GM12873 (cell line): ENCODE data around the gene FKBP14.

Source experiments
- CTCF ChIP-seq: IDR thresholded peaks from 2 replicates; pipeline ENCODE4 v1.5.1; 2012; ENCODE audit warnings: low read depth, mild to moderate bottlenecking, moderate library complexity, low read length, control low read depth; ENCODE audit not compliant: insufficient read depth; ENCODE audit errors: missing control alignments

The FKBP14 gene

DNA sequence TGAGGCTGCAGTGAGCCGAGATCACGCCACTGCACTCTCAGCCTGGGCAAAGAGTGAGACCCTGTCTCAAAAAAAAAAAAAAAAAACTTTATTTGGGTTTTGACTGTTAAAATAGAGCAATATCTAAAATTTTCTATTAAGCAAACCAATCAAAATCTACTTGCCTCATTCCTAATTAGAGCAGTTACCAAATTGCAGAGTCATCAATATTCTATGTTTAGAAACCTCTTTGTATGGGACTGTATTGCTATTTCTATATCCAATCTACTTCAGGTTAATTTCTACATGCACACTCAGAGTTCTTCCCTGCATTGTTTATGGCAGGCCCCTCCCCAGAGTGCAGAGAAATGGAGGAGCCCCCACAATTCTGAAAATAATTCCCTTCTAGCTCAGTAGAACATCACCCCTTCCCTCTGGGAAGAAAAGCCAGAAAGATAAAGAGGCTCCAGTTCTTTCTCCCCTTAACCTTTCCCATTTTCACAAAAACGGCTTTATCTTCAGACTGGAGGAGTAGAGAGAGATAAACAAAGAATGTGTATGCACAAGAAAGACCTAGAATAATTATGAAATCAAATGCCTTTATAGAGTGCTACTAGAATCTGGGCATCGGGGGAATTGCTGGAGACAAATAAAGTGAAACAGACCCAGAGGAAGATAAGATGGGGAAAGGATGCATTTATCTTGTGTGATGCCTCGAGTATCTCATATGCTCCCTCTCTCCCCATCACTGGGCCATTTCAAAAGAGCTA is 54.8 kb downstream of the FKBP14 start:
- TF ChIP-seq CTCF, result no peak

- no peak for TF ChIP-seq CTCF
Observed at GRCh38 chr7:29970158-29970557, 56.3 kb downstream of the FKBP14 start.

- no peak for TF ChIP-seq CTCF
Observed at GRCh38 chr7:29969738-29970137, 56.8 kb downstream of the FKBP14 start.

DNA sequence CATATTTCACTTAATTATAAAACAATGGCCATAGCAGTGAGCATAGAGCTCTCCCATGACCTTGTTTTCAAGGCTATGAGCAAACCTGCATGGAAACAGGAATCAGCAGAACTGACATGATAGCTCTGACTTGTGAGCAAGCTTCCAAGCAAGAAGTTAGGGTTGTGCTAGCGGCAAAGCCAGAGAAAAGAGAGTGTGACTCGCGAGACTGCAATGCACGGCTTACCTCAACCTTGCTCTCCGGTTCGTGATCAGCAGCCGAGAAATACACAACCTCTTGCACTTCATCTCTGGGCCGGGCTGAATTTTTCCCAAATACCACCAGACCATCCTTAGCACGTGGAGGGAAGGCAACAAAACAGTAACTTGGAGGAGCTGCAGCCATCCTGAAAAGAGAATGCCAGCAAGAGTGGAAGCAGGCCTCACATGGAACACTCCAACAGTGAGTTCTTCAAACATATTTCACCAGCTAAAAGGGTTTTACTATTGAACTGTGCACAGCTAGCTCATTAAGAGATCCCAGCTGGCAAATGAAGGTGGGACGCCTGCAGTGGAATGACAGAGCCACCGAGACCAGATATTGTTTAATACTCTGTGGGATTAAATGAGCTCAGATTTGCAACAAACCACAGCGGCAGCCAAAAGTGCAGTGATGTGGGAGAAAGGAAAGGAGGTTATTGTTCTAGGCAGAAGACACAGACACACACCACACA is 57.7 kb downstream of the FKBP14 start:
- no peak for TF ChIP-seq CTCF

DNA sequence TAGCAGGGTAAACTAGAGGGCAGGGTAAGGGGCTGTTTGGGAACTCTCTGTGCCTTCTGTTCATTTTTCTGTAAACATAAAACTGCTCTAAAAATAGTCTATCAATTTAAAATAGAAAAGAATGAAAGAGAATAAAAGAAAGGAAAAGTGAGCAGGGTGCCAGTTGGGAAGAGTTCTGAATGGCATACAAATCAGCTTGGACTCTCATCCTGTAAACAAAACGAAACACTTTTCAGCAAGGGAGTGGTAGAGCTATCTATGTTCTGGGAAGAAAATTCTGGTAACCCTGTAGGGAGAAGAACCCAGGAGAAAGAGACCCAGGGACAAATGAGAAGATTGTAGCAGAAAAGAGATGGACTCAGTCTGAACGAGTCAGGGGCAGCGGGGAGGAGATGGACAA is 61.5 kb downstream of the FKBP14 start:
- no peak for TF ChIP-seq CTCF

GRCh38 chr7:29962035-29962434 is 64.5 kb downstream of the FKBP14 start:
- TF ChIP-seq CTCF, result no peak
